ENCODE data around the gene EPHB2.

Gene EPHB2

DNA sequence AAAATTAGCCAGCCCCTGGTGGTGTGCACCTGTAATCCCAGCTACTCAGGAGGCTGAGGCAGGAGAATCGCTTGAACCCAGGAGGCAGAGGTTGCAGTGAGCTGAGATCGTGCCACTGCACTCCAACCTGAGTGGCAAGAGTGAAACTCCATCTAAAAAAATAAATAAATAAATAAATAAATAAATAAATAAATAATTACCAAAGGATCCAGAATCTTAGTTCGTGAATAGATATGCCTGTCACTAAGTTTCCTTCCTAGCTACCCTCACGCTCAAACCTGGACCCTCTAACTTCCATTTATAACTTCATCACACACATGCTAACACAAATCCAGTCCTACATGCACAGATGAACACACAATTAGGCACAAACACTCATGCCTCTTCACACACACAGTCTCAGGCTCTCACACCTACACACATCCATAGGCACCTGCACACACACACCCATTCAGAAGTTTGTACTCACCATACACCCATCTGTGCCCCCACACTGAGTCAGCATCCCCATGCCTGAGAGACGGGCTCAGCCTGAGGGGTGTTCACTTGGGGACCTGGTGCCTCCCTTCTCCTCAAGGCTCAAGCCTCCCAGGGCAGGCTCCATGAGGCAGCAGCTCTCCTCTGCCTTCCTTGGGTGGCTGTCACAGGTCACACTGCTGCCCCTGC lies 200.5 kb downstream of the EPHB2 start:
- DNase-seq (ENCODE audit: low read depth in 2 of 2, low spot score in 1 of 2): no peak

DNA sequence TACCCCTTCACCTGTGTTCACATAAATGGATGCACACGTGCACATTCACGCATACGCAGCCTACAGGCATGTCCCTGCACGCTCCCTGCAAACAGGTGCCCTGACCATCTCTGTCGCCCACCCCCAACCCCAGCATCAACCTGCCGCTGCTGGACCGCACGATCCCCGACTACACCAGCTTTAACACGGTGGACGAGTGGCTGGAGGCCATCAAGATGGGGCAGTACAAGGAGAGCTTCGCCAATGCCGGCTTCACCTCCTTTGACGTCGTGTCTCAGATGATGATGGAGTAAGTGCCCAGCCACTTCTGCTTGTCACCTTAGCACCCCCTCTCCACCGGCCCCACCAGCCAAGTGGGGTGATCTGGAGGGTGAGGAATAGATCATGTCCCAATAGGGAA lies 201.7 kb downstream of the EPHB2 start:
- no peak for DNase-seq (ENCODE audit: low read depth in 2 of 2, low spot score in 1 of 2)

- DNase-seq (ENCODE audit: low read depth in 2 of 2, low spot score in 1 of 2): no peak
These were observed 202.9 kb downstream of the EPHB2 start for GRCh38 chr1:22913421-22914141.

DNA sequence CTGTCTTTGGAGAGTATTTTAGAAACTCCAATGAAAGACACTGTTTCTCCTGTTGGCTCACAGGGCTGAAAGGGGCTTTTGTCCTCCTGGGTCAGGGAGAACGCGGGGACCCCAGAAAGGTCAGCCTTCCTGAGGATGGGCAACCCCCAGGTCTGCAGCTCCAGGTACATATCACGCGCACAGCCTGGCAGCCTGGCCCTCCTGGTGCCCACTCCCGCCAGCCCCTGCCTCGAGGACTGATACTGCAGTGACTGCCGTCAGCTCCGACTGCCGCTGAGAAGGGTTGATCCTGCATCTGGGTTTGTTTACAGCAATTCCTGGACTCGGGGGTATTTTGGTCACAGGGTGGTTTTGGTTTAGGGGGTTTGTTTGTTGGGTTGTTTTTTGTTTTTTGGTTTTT lies 203.5 kb downstream of the EPHB2 start:
- DNase-seq (ENCODE audit: low read depth in 2 of 2, low spot score in 1 of 2): no peak

DNA sequence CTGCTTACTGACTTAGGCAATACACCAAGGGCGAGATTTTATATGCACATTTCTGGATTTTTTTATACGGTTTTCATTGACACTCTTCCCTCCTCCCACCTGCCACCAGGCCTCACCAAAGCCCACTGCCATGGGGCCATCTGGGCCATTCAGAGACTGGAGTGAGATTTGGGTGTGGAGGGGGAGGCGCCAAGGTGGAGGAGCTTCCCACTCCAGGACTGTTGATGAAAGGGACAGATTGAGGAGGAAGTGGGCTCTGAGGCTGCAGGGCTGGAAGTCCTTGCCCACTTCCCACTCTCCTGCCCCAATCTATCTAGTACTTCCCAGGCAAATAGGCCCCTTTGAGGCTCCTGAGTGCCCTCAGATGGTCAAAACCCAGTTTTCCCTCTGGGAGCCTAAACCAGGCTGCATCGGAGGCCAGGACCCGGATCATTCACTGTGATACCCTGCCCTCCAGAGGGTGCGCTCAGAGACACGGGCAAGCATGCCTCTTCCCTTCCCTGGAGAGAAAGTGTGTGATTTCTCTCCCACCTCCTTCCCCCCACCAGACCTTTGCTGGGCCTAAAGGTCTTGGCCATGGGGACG lies 204.1 kb downstream of the EPHB2 start:
- DNase-seq (ENCODE audit: low read depth in 2 of 2, low spot score in 1 of 2): no peak

DNA sequence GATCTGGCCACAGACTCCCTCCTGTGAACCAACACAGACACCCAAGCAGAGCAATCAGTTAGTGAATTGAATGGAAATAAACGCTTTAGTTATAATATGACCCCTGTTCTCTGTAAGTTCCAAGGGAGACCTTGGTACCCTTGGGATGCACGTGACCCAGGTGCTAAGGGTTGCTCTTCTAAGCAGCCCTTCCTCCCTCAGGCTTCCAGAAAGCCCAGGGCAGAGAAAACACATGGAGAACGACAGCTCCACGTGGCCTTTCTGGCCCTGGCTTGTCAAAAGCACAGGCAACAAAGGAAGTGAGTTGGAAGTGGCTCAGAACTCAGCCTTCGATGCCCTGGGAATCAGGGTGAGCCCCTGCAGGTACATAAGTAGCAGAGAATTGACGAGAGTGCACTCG lies 204.6 kb downstream of the EPHB2 start:
- DNase-seq (ENCODE audit: low read depth in 2 of 2, low spot score in 1 of 2): no peak

- no peak for DNase-seq (ENCODE audit: low read depth in 2 of 2, low spot score in 1 of 2)
These were observed 205.3 kb downstream of the EPHB2 start for GRCh38 chr1:22915816-22916470.

DNA sequence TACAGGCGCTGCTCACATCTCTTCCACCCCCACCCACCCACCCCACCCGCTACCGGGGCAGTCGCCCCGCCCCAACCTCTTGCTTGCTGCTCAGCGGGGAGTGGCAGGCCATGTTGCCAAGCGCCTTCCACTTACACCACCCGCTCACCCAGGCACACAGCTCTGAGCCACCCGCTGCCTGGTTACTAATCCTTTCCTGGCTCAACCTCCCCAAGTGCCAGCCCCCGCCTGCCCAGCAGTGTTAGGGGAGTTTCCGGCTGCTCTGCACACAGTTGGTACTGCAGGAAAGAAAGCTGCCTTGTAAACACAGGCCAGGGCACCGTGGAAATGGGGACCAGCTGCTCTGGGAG lies 205.8 kb downstream of the EPHB2 start:
- no peak for DNase-seq (ENCODE audit: low read depth in 2 of 2, low spot score in 1 of 2)

GRCh38 chr1:22917989-22918388 lies 207.3 kb downstream of the EPHB2 start:
- DNase-seq (ENCODE audit: low read depth in 2 of 2, low spot score in 1 of 2): no peak

- DNase-seq (ENCODE audit: low read depth in 2 of 2, low spot score in 1 of 2): no peak
These were observed 208.0 kb downstream of the EPHB2 start for GRCh38 chr1:22918644-22919043.

- DNase-seq (ENCODE audit: low read depth in 2 of 2, low spot score in 1 of 2): no peak
These were observed 208.8 kb downstream of the EPHB2 start for GRCh38 chr1:22919341-22920025.

GRCh38 chr1:22920026-22920733 lies 209.5 kb downstream of the EPHB2 start:
- DNase-seq (ENCODE audit: low read depth in 2 of 2, low spot score in 1 of 2): no peak

DNA sequence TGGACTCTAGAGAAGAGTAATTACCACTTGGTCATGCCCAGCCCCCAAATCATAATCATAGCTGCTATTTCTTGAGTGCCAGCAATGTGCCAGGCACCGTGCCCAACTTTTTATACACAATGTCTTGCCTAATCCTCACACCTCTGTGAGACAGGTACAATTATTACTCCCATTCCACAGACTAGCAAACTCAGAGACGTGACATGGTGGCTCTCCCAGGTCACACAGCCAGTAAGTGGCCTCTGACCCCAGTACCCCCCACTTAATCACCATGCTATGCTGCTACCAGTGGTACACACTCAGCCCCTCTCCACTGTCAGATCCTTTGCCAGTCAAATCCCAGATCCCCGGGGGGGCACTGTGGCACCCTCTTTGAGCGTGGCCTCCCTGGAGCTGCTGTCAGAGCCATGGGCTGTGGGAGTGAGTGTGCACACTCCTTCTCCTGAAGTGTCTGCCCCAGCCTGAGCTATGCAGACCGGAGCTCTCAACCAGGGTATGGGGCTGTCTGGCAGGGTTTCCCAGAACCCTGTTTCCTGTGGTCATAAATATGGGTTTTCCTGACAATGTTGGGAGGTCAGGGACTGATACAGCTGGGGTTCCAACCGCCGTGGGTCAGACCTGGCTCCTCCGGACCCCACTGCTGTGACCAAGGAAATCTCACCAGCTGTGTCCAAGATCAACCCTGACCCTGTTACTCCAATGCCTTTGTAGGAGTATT lies 210.3 kb downstream of the EPHB2 start:
- DNase-seq (ENCODE audit: low read depth in 2 of 2, low spot score in 1 of 2): no peak

- DNase-seq (ENCODE audit: low read depth in 2 of 2, low spot score in 1 of 2): no peak
These were observed 210.9 kb downstream of the EPHB2 start for GRCh38 chr1:22921452-22922126.

- no peak for DNase-seq (ENCODE audit: low read depth in 2 of 2, low spot score in 1 of 2)
These were observed 212.0 kb downstream of the EPHB2 start for GRCh38 chr1:22922640-22923039.

GRCh38 chr1:22925111-22925510 lies 214.5 kb downstream of the EPHB2 start:
- DNase-seq (ENCODE audit: low read depth in 2 of 2, low spot score in 1 of 2): no peak

GRCh38 chr1:22930240-22930912 lies 219.7 kb downstream of the EPHB2 start:
- DNase-seq (ENCODE audit: low read depth in 2 of 2, low spot score in 1 of 2): no peak

- DNase-seq (ENCODE audit: low read depth in 2 of 2, low spot score in 1 of 2): no peak
These were observed 222.3 kb downstream of the EPHB2 start for GRCh38 chr1:22932803-22933470.

DNA sequence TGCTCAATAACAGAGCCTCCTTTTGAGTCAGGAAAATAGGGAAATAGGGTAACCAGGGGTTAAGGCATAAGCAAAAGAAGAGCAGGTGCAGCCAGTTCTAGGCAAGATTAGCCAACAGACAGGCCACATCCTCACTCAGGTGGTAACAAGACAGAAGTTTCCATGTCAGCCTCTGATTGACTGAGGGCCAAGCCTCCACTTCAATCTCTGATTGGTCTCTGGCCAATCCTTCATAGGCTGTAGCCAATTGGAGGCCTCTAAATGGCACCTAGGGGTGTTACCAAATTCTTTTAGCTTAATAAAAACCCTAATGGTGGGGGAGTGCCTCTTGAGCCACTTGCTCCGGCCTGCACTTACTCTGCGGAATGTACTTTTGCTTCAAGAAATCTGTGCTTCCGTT lies 224.8 kb downstream of the EPHB2 start:
- no peak for DNase-seq (ENCODE audit: low read depth in 2 of 2, low spot score in 1 of 2)
